ENCODE measurements around the gene GNB1L.

The GNB1L gene, protein sequence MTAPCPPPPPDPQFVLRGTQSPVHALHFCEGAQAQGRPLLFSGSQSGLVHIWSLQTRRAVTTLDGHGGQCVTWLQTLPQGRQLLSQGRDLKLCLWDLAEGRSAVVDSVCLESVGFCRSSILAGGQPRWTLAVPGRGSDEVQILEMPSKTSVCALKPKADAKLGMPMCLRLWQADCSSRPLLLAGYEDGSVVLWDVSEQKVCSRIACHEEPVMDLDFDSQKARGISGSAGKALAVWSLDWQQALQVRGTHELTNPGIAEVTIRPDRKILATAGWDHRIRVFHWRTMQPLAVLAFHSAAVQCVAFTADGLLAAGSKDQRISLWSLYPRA

DNA sequence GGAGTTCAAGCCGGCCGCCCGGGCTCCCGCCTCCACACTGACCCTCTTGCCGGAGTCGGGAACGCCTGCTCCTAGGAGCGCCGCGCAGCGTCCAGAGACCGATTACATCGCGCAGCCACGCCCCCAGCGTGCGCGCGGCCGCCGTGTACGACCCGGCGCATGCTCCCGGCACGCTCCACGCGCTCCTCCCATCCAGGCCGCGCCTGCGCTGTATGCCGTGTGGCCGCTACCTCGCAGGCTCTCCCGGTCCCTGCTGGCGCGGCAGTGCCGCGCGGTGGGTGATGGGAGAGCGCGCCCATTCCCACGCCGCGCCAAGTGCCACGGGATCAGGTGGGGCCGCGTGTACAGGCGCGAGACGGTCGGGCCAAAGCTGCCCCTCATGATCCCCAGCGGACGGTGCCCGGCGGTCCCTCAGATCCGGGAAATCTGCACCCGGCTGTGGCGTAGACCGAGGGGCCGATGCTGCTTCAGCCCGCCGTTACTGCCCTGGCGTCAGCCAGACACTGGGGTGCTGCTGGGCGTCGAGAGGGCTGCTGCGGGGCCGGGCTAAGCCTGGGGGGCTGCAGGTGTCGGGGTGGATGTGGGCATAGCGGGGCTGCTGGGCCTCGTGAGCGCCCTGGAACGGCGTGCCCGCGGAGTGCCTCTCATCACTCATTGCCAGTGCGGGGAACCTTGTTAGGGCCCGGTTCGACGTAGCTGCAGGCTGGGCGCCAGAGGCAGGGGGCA is at the start of gene GNB1L, which contains the start of gene RTL10:
GNB1L (minus strand) TSS at position 97 of the 726 bp plus-strand sequence. CDS start 33,519 bp downstream, outside the sequence.
RTL10 (minus strand) TSS at position 97 of the 726 bp plus-strand sequence. CDS start 2,613 bp downstream, outside the sequence.
- in situ Hi-C loops (cut with HindIII; ENCODE audit: low sequenced_read_pairs): no loop called here

DNA sequence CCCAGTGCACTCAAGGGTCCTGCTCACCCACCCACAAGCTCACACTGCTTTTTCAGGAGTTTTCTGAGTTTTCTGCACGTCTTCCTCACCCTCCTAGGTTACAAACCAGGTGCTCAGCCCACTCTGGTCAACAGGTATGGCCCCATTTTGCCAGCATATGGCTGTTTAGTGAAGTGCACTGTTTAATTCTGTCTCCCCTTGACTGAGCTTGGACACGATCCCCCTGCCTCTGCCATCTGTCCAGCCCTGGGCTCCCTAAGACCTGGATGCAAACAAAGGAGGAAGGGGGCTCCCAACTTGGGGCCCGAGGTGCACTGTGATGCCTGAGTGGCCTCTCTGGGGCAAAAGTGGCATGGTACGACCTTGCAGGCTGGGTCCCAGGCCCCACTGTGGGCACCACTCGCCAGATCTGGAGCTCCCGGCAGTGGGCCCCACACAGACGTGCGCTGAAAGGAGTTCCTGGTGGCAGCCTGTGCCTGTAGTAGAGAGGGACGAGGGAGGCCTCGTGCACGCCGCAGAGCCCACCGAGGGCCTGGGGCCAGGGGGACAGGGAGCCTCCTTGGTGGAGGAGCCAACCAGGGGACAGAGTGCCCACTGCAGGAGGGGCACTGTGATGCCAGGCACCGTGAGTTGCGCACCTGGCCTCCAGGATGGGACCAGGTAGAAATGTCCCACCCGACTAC is 49.6 kb upstream of the GNB1L start:
- in situ Hi-C loops (cut with HindIII; ENCODE audit: low sequenced_read_pairs): no loop called here

DNA sequence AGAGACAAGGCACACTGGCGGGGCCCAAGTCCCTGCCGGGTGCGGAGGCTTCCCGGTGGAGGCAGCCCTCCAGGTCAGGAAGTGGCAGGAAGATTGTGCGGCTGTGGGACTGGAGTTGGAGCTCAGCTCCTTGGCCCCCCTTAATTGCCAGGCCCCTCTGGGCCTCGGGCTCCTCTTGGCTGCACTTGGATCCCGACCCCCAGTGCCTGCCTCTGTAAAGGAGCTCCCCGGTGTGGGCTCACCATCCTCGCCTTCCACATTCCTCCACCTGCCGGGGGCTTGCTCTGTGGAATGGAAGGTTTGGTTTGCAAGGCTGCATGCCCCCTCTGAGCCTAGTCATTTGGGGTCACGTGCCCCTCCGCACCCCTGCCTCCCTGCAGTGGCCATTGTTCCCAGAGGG is 48.8 kb upstream of the GNB1L start:
- in situ Hi-C loops (cut with HindIII; ENCODE audit: low sequenced_read_pairs): no loop called here

DNA sequence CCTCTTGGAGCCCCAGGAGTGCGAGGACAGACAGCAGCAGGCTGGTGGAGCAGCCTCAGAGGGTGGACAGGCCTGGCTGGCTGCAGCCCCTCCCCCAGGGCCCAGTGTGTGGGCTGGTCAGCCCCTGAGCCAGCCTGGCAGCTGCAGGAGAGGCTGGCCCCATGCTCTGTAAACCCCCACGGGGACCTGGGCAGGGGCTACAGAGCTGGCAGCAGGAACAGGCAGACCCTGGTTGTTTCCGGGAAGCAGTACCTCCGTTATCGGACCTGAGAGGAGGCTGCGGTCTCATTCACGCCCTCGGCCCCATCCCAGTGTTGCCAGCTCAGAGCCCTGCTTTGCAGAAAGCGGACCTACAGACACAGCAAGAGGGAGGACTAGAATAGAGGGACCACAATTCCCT is 48.4 kb upstream of the GNB1L start:
- in situ Hi-C loops (cut with HindIII; ENCODE audit: low sequenced_read_pairs): no loop called here

DNA sequence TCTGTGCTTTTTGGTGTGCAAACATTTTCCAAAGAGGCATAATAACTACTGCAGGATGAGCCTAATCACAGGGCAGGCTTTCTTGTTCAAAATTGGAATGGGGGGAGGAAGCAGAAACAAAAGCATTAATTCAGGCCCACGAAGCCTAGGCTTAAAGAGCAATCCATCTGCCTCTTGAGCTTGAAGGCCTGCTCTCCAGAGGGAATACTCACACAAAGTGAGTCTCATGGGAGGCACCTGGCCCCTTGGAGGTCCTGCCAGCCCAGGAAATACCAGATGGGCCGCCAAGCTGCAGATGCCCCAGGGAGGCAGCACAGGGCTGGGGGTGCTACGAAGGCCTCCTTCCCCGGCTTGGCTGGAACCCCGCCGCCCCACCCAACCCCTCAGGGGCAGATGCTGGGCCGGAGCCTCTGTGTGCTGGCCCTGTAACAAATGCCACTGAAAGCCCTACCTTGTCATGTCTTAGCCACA is 47.6 kb upstream of the GNB1L start:
- in situ Hi-C loops (cut with HindIII; ENCODE audit: low sequenced_read_pairs): no loop called here

DNA sequence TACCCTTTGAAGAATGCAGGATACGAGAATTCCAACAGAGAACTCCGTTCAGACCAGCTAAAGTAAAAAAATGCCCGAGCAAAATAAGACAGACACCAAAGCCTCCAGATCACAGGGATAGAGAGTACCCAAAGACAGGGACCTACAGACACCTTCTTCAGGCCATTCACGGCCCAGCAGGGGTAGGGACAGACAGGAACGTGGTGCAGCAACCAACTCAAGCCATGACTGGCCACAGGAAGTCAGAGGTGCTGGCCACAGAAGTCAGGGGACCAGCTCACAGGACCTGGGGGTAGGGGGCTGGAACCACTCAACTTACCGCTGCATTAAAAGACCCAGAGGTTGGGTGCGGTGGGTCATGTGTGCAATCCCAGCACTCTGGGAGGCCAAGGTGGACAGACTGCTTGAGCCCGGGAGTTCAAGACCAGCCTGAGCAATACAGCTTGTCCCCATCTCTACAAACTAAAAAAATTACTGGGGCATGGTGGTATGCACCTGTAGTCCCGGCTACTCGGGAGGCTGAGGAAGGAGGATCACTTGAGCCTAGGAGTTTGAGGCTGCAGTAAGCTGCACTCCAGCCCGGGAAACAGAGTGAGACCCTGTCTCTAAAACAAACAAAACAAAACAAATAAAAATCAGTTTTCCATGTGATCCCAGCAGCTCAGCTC is 47.0 kb upstream of the GNB1L start:
- in situ Hi-C loops (cut with HindIII; ENCODE audit: low sequenced_read_pairs): no loop called here

DNA sequence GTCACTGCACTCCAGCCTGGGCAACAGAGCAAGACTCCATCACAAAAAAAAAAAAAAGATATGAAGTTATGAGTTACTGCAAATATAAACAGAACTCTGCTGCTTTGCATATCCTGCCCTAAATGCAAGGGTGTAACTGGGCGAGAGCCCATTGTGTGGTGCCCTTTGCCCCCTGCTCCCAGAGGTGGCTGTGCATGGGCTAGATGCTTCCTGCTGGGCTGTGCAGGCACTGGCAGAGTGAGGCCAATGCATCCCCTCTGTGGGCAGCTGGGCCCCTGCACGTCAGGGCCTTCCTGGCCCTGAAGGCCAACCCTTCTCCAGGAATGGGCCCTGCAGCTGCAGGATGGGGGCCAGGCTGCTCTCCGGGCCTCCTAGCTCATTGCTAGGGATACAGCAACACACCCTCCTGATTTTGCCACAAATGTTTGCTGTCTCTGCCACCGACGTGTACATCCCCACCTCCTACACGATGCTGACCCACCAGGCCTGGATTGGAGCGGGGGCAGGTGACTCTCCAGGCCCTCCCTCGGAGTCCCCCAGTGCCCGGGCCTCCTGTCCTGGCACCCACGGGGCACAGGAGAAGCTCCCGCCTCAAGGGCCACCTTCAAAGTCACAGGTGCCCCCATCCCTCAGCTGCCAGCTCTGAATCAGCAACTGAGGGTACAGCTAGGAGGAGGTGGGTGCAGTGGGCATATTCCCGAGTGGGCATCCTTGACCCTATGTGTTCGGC is 46.2 kb upstream of the GNB1L start:
- in situ Hi-C loops (cut with HindIII; ENCODE audit: low sequenced_read_pairs): no loop called here

DNA sequence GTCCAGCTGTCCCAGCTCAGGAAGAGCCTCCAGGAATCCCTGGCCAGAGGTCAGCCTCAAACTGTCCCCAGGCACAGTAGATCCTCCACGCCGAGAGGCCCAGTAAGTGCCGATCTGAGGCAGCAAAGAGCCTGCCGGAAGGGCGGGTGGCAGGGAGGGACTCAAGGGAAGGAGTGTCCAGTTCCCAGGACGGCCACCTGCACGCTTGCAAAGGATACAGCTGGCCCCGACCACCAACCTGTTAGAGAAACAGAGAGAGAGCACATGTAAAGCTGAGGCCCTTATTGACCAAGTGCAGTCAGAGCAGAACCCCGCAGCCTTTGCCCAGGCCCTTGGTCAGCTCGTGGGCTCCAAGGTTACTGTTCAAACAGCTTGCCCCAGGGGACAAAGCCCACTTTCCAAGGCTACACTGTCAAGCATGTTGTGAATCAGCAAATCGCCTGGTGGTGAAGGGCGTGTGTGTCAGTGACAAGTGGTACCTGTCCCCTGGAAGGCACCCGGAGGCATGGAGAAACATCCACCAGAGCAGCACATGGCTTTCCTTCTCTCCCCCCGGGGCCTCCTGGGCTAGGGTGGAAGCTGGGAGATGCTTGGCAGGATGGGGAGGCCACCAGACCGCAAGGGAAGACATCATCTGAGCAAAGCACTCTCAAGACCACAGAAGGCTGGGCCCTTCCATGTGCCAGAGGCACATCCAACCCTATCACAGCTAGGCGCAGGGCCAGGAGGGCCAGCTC is 44.3 kb upstream of the GNB1L start:
- in situ Hi-C loops (cut with HindIII; ENCODE audit: low sequenced_read_pairs): no loop called here

DNA sequence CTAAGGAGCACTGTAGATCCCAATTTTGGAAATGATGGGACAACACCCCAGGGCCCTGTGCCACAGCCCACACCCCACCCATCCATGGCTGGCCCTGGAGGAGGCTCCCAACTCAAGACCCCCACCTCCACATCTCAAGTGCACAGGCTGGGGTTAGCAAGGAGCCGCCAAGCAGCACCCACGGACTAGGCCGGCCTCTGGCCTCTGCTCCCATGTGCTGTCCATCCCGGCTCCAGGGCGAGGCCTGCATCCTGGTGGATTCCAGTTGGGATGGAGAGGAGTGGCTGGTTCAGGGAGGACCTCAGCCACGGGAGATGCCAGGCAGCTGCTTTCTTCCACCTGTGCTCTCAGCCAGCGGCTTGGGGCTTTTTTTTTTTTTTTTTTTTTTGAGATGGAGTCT is 43.5 kb upstream of the GNB1L start:
- in situ Hi-C loops (cut with HindIII; ENCODE audit: low sequenced_read_pairs): no loop called here

DNA sequence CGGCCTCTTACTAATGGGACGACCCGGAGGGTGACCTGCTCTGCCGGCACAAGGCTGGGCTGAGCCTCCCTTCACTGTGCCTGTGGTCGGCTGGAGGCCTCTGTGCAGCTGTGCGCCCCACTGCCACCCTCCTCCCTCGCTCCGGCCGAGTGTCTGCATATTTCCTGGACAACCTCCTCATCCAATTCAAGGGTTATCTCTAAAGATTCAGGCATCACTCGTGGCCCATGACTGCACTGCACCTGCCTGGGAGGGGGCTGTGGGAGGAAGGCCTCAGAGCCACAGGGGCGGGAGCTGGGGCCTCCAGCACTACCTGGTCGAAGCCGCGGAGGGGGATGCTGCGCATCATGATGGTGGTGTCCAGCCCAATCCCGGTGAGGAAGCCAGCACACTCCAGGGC is 43.1 kb upstream of the GNB1L start:
- in situ Hi-C loops (cut with HindIII; ENCODE audit: low sequenced_read_pairs): no loop called here

DNA sequence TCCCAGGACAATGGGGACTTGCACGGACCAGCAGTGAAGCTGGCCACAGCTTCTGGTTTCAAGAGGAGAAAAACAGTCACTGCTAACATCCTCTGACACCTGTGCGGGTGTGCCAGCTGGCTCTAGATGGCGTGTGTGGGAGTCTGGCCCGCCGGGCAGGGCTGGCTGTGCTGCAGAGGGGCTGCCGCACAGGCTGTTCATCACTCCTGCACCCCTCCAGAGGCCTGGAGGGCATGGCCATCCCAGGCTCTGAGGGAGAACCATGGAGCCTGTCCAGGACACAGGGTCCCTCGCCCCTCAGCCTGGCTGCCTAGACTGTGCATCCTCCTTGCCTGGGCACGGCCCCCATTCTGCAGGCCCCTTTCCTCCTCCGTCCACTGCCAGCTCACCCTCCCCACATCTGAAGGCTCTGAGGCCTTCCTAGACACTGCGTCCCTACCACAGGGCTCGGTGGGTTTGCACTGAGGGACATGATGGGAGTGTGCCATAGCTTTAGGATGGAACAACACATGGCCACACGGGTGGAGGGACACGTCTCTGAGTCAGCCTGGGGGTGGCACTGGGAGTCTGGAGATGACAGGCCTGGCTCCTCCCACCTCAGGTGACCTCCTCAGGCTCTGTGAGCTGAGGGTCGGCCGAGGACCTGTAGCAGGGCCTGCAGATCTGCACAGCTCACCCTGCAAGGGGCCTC is 42.1 kb upstream of the GNB1L start:
- in situ Hi-C loops (cut with HindIII; ENCODE audit: low sequenced_read_pairs): no loop called here

DNA sequence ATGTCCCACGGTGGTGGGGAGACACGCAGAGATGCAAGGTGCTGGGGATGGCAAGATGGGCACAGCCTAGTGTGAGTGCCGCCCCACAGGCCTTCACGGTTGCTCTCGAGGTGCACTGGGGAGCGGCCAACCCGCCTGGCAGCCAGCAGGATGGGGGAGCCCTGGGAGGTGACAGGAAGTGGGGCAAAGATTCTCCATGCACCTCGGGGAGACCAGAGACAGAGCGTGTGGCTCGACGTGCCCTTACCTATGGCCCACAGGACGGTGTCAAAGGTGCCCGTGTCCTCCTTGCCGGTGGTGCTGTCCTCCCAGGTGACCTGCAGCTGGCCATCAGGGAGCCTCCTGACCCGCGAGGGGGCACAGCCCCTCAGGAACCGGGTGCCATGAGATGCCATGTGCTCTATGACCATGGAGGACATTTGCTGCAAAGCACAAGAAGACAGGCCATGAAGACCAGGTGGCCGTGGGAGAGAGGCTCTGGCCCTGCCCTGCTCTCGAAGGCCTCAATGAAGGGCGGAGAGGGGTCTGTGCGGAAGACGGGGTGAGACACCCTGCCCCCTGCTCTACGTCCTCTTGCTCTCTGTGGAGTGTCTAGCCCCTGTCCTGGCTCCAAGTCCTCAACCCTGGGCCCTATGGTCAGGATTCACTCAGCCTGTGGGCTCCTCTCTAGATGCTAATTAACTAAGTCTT is 40.6 kb upstream of the GNB1L start:
- in situ Hi-C loops (cut with HindIII; ENCODE audit: low sequenced_read_pairs): no loop called here

DNA sequence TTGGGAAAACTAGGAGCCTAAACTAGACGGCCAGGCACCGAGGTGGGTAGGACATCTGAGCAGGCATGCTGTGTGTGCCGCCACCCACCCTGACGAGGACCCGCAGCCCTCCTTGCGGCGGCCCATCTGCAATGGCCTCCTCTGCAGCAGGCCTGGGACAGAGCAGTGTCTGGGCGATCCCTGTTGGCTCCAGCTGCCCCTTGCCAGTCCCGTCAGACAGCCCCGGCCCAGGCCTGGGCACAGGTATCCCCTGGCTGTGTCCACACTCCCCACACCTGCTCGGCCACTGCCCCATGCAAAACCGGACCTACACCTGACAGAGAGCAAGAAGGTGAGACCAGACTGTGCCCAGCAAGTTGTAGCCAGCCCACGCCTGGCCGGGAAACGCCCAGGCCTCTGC is 38.7 kb upstream of the GNB1L start:
- in situ Hi-C loops (cut with HindIII; ENCODE audit: low sequenced_read_pairs): loop anchor here (5.0 kb wide), 2 partner anchors 39 to 81 kb away; no protein-coding TSS in a partner anchor

DNA sequence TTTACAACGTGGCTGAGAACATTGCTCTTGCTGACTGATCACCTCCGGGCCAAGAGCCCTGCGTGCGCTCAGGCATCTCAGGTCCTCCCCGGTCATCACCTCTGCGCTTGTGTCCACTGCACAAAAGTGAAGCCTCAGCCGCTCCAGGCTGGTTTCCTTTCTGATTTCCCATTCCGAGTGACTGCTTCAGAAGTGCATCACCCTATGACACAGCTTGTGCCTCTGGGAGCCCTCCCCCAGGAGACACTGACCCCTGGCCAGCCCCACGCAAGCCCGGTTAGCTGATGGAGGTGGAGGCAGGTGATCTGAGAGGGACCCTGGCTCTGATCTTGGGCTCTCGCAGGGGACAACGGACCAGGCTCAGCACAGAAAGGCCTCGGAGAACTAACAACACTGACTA is 38.3 kb upstream of the GNB1L start:
- in situ Hi-C loops (cut with HindIII; ENCODE audit: low sequenced_read_pairs): loop anchor here (5.0 kb wide), 2 partner anchors 39 to 81 kb away; no protein-coding TSS in a partner anchor

DNA sequence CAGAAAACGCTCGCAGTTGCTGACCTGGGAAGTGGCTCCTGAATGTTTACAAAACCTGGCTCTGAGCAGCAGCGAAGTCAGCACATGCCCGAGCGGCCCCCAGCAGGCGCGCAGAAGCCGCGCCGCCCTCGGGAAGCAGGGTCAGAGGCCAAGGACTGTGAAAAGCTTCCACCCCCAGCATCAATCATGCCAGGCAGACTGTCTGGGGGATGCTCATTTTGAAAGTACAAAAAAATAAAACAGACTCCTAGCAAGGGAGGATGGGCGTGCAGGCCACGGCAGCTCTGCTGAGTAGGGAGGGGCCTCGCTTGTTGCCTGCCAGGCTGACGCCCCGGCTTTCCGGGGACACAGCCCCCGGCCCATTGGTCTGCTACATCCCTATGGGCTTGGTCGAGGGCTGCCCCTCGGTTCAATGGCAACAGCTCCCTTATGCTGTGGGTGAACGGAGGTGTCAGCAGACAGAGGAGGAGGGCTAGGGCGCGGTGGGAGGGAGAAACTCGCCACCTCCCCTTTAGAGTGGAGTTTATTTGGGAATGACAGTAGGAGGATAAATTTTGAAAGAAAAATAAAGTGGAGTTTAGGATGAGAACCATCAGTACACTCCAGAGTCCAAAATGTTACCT is 37.7 kb upstream of the GNB1L start:
- in situ Hi-C loops (cut with HindIII; ENCODE audit: low sequenced_read_pairs): loop anchor here (5.0 kb wide), 2 partner anchors 40 to 80 kb away; no protein-coding TSS in a partner anchor

DNA sequence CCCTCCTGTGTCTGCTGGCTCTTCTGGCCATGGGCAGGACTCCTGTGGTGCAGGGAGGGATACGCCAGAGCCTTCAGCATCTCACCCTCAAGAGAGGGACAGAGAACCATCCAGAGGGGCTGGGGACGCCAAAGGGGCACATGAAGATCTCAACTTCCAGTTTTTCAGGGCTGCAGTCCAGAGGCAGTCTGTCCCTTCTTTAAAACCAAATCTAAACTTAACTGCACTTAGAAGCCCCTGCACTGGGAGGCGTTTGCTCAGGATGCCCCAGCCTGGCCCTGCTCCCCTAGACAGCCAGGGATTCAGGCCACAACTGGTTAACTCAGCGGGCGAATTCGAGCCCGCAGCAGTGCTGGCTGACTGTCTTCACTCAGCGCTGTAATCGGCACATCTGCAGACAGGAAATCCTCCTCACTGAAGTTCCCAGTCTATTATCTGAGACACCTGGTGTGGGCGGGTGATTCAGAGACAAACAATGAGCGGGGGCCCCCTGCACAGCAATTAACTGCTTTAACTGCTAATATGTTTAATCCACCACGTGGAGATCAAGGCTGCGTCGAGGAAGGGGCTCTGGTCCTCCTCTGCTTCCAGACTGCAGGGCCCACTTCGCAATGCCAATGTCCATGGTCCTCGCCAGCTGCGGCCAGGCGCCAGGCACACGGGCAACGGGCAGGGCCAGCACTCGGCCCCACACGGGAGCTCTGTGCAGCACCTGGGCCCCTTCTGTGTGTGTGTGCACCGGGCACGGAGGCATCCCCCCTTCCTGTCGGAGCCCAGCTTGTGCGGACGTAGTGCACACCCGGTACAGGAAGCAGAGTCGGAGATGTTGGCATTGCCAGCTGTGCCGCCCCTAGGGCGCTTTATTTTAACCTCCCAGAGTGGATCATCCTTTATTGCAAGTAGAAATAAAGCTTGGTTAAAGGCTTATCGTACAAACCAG is 36.9 kb upstream of the GNB1L start:
- in situ Hi-C loops (cut with HindIII; ENCODE audit: low sequenced_read_pairs): loop anchor here (5.0 kb wide), 2 partner anchors 41 to 79 kb away; no protein-coding TSS in a partner anchor
